IPS DF 19.7 (cell line): ENCODE results near the gene DCLK3.

Source experiments
- DNase-seq: peaks from one replicate; pipeline ENCODE4 v3.0.0-alpha.2; 2013; ENCODE audit warnings: low read depth, low spot score

Gene DCLK3

GRCh38 chr3:36764704-36765038 is 318 bp upstream of the DCLK3 start:
- no peak for DNase-seq

GRCh38 chr3:36762918-36763849 is 1.2 kb downstream of the DCLK3 start:
- DNase-seq, result peak; percentile 33

GRCh38 chr3:36761779-36762178 is 2.6 kb downstream of the DCLK3 start:
- no peak for DNase-seq

GRCh38 chr3:36756269-36756668 is 8.1 kb downstream of the DCLK3 start:
- no peak for DNase-seq

- no peak for DNase-seq
These were observed 13.0 kb downstream of the DCLK3 start for GRCh38 chr3:36751326-36751725.

GRCh38 chr3:36750737-36751136 is 13.6 kb downstream of the DCLK3 start:
- DNase-seq, result no peak

GRCh38 chr3:36744763-36745162 is 19.6 kb downstream of the DCLK3 start:
- no peak for DNase-seq

GRCh38 chr3:36743826-36744225 is 20.5 kb downstream of the DCLK3 start:
- DNase-seq, result no peak

- DNase-seq, result no peak
These were observed 23.1 kb downstream of the DCLK3 start for GRCh38 chr3:36741285-36741684.

GRCh38 chr3:36740787-36741186 is 23.6 kb downstream of the DCLK3 start:
- no peak for DNase-seq

GRCh38 chr3:36738702-36739101 is 25.7 kb downstream of the DCLK3 start:
- DNase-seq, result no peak

- no peak for DNase-seq
These were observed 28.1 kb downstream of the DCLK3 start for GRCh38 chr3:36736301-36736700.

GRCh38 chr3:36734742-36735141 is 29.6 kb downstream of the DCLK3 start:
- DNase-seq, result no peak

- DNase-seq, result no peak
These were observed 30.6 kb downstream of the DCLK3 start for GRCh38 chr3:36733723-36734122.

- DNase-seq, result no peak
These were observed 31.1 kb downstream of the DCLK3 start for GRCh38 chr3:36733162-36733696.

GRCh38 chr3:36730966-36731365 is 33.4 kb downstream of the DCLK3 start:
- no peak for DNase-seq

GRCh38 chr3:36729204-36730056 is 34.9 kb downstream of the DCLK3 start:
- DNase-seq, result no peak

GRCh38 chr3:36714343-36715086 is 49.8 kb downstream of the DCLK3 start:
- DNase-seq, result no peak

GRCh38 chr3:36713904-36714303 is 50.4 kb downstream of the DCLK3 start:
- DNase-seq, result no peak

- DNase-seq, result no peak
These were observed 53.7 kb downstream of the DCLK3 start for GRCh38 chr3:36710606-36711005.

GRCh38 chr3:36709826-36710365 is 54.5 kb downstream of the DCLK3 start:
- no peak for DNase-seq
